ENCODE results near the gene NID2.

The NID2 gene

DNA sequence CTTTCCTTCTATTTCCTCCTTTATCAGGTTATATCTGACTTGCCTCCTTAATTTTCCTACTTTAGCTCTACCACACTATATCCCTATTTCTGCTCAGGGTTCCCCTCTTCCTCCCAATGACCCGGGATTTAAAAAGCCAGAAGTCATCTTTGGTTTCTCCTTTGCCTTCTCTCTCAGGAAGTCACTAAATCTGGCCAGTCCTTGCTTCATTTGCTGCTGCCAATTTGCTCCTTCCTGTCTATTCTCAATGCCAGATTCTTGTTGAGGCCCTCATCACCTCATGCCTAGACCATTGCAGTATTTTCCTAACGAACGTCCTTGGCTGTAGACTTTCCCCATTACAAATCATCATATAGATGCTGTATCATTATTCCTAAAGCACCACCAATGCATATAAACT lies 26.5 kb upstream of the NID2 start:
- H3K36me3 ChIP-seq (ENCODE audit: control insufficient read depth, insufficient read depth, low read length), result no peaks in the 10 kb centered on the region
- H3K4me3 ChIP-seq (ENCODE audit: low read depth, low read length), result no peak overlapping the region
- no peaks in the 10 kb centered on the region for H3K4me1 ChIP-seq (ENCODE audit: control insufficient read depth, insufficient read depth, low read length)
- no peaks in the 10 kb centered on the region for H3K9me3 ChIP-seq (ENCODE audit: control insufficient read depth, insufficient read depth, low read length)
- H3K9ac ChIP-seq (ENCODE audit: low read depth, low read length), result no peak overlapping the region
- no peaks in the 10 kb centered on the region for H3K27me3 ChIP-seq (ENCODE audit: control insufficient read depth, insufficient read depth, low read length)

DNA sequence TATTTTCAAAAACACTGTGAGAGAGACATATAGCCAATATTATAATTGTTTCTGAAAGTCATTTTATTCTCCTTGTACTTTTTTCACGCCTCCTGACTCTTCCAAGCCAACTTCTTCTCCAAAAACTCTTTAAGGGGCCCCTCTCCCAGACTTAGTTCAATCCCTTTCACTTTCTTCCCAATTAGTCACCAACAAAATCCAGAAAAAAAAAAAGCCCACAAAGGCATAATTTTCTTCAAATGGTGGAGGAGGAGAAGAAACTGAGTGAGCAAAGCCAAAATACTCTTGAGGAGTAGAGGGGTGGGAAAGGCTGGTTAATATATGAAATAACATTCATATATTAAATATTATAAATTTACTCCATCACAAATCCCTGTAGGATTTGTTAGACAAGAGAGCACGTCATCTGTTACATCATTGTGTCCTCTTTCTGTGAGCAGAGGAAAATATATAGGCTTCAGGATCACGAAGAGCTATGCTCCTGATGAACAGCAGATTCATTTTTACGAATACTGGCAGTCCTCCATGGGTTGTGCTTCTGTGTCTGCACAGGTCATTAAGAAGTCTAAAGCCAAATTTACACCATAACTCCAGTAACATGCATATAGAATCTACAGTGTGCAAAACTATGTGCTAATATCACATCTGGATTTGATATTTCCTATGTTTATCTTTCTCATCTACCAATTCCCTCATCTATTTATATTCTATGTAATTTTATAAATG lies 25.9 kb upstream of the NID2 start:
- no peaks in the 10 kb centered on the region for H3K36me3 ChIP-seq (ENCODE audit: control insufficient read depth, insufficient read depth, low read length)
- no peaks in the 10 kb centered on the region for H3K4me1 ChIP-seq (ENCODE audit: control insufficient read depth, insufficient read depth, low read length)
- H3K4me3 ChIP-seq (ENCODE audit: low read depth, low read length), result no peak overlapping the region
- no peak overlapping the region for H3K9ac ChIP-seq (ENCODE audit: low read depth, low read length)
- no peaks in the 10 kb centered on the region for H3K27me3 ChIP-seq (ENCODE audit: control insufficient read depth, insufficient read depth, low read length)
- no peaks in the 10 kb centered on the region for H3K9me3 ChIP-seq (ENCODE audit: control insufficient read depth, insufficient read depth, low read length)

DNA sequence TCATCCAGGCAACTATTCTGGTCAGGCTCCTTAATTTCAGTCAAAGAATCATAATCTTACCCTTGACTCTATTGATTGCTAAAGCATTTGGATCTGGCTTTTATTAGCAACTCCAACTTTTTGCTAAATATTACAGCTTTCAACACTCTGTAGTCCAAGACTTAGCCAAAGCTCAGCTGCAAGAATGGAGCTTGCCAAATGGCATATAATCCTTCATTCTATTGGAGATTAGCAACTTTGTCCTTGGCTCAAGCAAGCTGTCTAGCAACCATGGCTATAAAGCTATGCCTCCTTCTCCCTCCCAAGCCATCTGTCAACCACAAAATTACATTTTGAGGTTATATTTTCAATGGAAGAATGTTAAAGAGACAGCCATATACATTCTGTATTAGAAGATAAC lies 23.1 kb upstream of the NID2 start:
- Histone ChIP-seq H3K4me1 (ENCODE audit: control insufficient read depth, insufficient read depth, low read length) (no peaks in the 10 kb centered on the region), H3K9ac (ENCODE audit: low read depth, low read length) (no peak overlapping the region), H3K4me3 (ENCODE audit: low read depth, low read length) (no peak overlapping the region), H3K27me3 (ENCODE audit: control insufficient read depth, insufficient read depth, low read length) (no peaks in the 10 kb centered on the region), H3K9me3 (ENCODE audit: control insufficient read depth, insufficient read depth, low read length) (no peaks in the 10 kb centered on the region), H3K36me3 (ENCODE audit: control insufficient read depth, insufficient read depth, low read length) (no peaks in the 10 kb centered on the region)

DNA sequence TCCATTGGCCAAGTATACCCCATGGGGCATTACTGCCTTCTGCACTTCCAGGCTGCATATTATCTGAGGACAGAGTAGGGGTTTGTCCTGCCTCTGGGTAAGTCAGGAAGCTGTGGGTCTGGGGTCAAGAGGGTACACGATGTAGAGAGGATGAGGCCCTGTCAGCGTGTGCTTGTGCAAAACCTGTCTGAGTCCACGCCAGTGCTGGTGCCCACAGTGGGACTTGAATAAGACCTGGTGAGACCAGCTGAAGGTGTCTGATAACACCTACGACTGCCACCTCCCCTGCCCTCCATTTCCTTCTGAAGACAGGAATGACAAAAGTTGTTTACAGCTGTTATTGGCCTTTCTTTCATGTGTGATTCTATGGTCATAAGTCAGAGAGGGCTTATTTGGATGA lies 22.1 kb upstream of the NID2 start:
- Histone ChIP-seq H3K27me3 (ENCODE audit: control insufficient read depth, insufficient read depth, low read length) (no peaks in the 10 kb centered on the region), H3K4me1 (ENCODE audit: control insufficient read depth, insufficient read depth, low read length) (no peaks in the 10 kb centered on the region), H3K9ac (ENCODE audit: low read depth, low read length) (no peak overlapping the region), H3K9me3 (ENCODE audit: control insufficient read depth, insufficient read depth, low read length) (no peaks in the 10 kb centered on the region), H3K4me3 (ENCODE audit: low read depth, low read length) (no peak overlapping the region), H3K36me3 (ENCODE audit: control insufficient read depth, insufficient read depth, low read length) (no peaks in the 10 kb centered on the region)

DNA sequence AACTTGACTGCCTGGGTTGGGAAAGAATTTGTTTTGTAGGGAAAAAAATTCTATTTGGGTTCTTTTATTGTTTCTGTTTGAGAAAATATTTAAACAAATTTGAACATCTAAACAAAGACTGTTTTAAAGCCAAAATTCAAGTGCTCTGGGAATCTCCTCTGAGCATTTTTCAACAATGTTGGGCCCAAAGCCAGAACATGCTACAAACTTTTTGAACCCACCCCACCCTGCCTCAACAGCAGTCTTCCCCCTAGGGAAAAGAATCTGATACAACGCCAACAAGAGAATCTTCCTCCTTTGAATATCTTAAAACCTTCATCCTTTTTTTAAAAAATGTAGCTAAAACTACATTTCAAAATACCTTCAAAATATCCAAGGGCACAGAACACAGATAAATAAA lies 20.4 kb upstream of the NID2 start:
- Histone ChIP-seq H3K27me3 (ENCODE audit: control insufficient read depth, insufficient read depth, low read length) (no peaks in the 10 kb centered on the region), H3K9me3 (ENCODE audit: control insufficient read depth, insufficient read depth, low read length) (no peaks in the 10 kb centered on the region)

DNA sequence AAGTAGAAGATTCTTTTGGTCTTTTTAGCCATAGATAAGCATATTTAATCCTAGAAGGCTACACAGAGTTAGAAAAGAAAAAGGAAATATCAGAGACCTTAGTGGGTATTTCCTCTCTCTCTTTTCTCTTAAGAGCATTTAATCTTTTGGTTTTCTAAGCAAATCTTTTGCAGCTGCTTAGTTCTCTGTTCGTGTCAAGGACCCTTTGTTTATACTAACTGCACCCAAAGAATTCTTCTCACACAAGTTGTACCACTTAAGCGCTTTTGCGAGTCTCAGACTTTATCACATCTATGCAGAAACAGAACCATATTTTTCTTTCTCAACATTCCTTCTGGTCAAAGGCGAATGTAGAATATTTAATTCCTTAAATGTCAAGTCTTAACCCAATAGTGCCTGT lies 17.9 kb upstream of the NID2 start:
- no peaks in the 10 kb centered on the region for H3K9me3 ChIP-seq (ENCODE audit: control insufficient read depth, insufficient read depth, low read length)
- H3K9ac ChIP-seq (ENCODE audit: low read depth, low read length), result no peak overlapping the region
- no peaks in the 10 kb centered on the region for H3K36me3 ChIP-seq (ENCODE audit: control insufficient read depth, insufficient read depth, low read length)
- no peaks in the 10 kb centered on the region for H3K27me3 ChIP-seq (ENCODE audit: control insufficient read depth, insufficient read depth, low read length)
- no peak overlapping the region for H3K4me3 ChIP-seq (ENCODE audit: low read depth, low read length)
- no peaks in the 10 kb centered on the region for H3K4me1 ChIP-seq (ENCODE audit: control insufficient read depth, insufficient read depth, low read length)

More for the DNA sequence above, 20.4 kb upstream of the NID2 start:
- Histone ChIP-seq H3K36me3 (ENCODE audit: control insufficient read depth, insufficient read depth, low read length) (no peaks in the 10 kb centered on the region), H3K4me1 (ENCODE audit: control insufficient read depth, insufficient read depth, low read length) (no peaks in the 10 kb centered on the region), H3K4me3 (ENCODE audit: low read depth, low read length) (no peak overlapping the region), H3K9ac (ENCODE audit: low read depth, low read length) (no peak overlapping the region)

DNA sequence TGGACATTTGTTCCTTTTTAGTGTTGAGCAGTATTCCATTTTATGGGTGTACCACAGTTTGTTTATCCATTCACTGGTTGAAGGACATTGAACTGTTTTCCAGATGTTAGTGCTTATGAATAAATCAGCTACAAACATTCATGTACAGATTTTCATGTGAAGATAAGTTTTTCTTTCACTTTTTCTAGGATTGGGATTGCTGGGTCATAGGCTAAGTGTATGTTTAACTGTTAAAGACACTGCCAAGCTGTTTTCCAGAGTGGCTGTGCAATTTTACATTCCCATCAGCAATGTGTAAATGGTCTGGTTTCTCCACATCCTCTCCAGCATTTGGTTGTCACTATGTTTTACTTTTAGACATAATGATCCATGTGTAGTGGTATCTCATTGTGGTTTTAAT lies 14.0 kb upstream of the NID2 start:
- H3K9me3 ChIP-seq (ENCODE audit: control insufficient read depth, insufficient read depth, low read length), result no peaks in the 10 kb centered on the region
- no peaks in the 10 kb centered on the region for H3K4me1 ChIP-seq (ENCODE audit: control insufficient read depth, insufficient read depth, low read length)
- H3K4me3 ChIP-seq (ENCODE audit: low read depth, low read length), result no peak overlapping the region
- no peaks in the 10 kb centered on the region for H3K36me3 ChIP-seq (ENCODE audit: control insufficient read depth, insufficient read depth, low read length)
- no peak overlapping the region for H3K9ac ChIP-seq (ENCODE audit: low read depth, low read length)
- no peaks in the 10 kb centered on the region for H3K27me3 ChIP-seq (ENCODE audit: control insufficient read depth, insufficient read depth, low read length)

DNA sequence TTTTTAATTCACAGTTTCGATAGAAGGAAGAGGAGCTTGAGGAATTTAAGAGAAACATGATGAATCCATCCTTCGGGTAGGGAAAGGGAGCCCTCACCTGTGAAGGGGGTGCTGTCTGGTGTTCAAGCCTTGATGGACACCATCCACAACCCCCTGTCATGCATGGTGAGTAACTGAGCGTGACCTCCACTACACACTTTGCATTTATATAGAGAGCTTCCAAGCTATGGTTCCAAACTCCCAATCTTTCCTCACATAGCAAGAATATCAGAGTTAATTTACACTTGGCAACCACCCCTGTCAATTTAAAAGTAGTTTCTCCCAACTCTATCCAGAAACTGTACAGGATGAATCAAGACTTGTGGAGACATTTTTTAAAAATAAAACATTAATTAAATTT lies 13.1 kb upstream of the NID2 start:
- H3K4me1 ChIP-seq (ENCODE audit: control insufficient read depth, insufficient read depth, low read length), result no peaks in the 10 kb centered on the region

DNA sequence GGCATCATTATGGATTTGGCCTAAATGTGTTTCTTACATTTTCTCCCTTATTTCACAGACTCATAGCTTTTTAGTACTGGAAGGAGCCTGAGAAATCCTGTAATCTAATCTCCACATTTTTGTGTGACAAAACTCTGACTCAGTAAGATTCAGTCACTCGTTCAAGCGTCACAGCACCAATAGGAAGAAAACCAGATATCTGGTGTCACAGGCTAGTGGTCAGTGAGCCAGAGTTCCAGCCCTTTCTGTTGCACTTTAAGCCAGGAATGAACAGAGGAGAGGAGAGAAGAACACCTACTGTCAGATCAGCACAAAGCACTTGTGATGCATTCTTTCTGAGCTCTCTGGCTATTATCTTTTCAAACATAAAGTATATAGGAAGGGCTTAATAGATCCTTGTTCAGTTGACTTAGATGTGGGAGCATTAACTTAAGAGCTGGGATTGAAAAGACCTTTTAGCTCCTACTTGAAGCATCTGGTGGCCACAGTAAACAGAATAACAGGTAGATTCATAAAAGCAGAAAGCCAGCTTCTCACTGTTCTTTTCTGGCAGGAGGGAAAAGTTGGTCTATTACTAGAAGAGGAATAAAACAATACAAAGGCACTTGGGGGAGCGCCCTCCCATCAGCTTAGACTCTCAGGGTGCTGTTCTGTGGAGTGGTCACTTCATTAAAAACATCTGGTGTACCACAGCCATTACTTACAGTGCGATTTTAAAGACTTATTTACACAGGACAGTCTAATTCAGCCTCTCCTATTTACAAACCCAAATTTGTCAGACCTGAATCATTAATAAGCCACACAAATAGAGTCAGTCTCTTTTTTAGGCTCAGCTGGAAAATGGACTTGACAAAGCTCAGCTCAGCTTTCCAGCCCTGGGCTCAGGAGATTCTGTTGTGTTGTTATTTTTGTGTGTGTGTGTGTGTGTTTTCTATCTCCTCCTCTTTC lies 12.2 kb upstream of the NID2 start:
- H3K9me3 ChIP-seq (ENCODE audit: control insufficient read depth, insufficient read depth, low read length), result no peaks in the 10 kb centered on the region
- no peaks in the 10 kb centered on the region for H3K4me1 ChIP-seq (ENCODE audit: control insufficient read depth, insufficient read depth, low read length)
- no peaks in the 10 kb centered on the region for H3K36me3 ChIP-seq (ENCODE audit: control insufficient read depth, insufficient read depth, low read length)
- H3K9ac ChIP-seq (ENCODE audit: low read depth, low read length), result no peak overlapping the region
- H3K4me3 ChIP-seq (ENCODE audit: low read depth, low read length), result no peak overlapping the region
- no peaks in the 10 kb centered on the region for H3K27me3 ChIP-seq (ENCODE audit: control insufficient read depth, insufficient read depth, low read length)

More for the DNA sequence above, 13.1 kb upstream of the NID2 start:
- no peak overlapping the region for H3K9ac ChIP-seq (ENCODE audit: low read depth, low read length)
- H3K4me3 ChIP-seq (ENCODE audit: low read depth, low read length), result no peak overlapping the region
- no peaks in the 10 kb centered on the region for H3K9me3 ChIP-seq (ENCODE audit: control insufficient read depth, insufficient read depth, low read length)
- H3K36me3 ChIP-seq (ENCODE audit: control insufficient read depth, insufficient read depth, low read length), result no peaks in the 10 kb centered on the region
- no peaks in the 10 kb centered on the region for H3K27me3 ChIP-seq (ENCODE audit: control insufficient read depth, insufficient read depth, low read length)

DNA sequence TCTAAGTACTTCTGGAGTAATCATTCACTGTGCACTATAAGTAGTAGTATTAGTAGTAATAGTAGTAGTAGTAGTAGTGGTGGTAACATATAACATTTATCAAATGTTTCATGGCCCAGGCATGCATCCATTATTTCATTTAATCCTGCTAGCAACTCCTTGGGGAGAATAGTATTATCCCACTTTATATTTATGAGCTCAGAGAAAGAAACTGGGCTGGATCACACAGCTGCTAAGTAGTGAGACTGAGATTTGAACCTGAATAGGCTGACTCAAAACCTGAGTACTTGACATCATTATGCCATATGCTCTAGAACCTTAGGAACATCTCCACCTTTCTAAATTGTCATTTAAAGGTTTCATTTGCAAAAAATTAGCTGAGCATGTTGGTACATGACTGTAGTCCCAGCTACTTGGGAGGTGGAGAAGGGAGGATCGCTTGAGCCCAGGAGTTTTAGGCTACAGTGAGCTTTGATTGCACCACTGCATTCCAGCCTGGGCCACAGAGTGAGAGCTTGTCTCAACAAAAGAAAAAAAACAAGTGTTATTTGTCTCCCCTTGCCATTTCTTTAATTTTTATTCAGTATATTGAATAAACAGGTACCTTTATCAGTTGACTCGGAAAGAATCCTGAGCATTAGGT lies 11.4 kb upstream of the NID2 start:
- H3K9me3 ChIP-seq (ENCODE audit: control insufficient read depth, insufficient read depth, low read length), result no peaks in the 10 kb centered on the region
- H3K36me3 ChIP-seq (ENCODE audit: control insufficient read depth, insufficient read depth, low read length), result no peaks in the 10 kb centered on the region
- H3K4me1 ChIP-seq (ENCODE audit: control insufficient read depth, insufficient read depth, low read length), result no peaks in the 10 kb centered on the region
- H3K27me3 ChIP-seq (ENCODE audit: control insufficient read depth, insufficient read depth, low read length), result no peaks in the 10 kb centered on the region
- H3K4me3 ChIP-seq (ENCODE audit: low read depth, low read length), result no peak overlapping the region
- no peak overlapping the region for H3K9ac ChIP-seq (ENCODE audit: low read depth, low read length)

DNA sequence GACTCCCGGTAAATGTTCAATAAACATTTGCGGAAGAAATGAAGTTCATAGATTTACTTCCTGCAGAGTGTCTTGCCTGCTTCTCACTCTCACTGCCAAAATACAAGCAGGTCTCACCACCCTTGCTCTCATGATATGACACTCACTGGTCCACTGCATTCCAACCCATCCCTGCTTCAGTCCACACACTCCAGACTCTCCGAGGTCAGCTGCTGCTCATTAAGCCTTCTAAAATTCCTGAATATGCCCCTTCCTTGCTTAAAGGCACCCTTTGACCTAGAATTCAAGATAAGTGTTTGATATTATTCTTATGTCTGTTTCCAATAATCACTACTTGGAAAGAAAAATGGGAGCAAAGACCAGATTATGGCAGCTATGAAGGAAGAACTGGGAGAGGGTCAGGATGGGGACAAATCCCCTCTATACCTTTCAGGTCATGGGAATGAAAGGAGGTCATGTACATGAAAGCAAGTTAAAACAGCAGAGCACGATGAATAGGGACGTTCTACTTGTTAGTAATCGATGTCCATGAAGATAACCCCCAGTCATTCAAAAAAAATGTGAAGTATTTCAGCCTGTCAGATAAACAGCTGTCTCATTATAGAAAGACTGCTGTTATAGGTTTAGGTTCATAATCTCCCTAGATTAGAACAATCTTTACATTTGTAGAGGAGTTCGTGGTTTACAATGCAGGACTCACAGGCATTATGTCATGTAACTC lies 10.5 kb upstream of the NID2 start:
- H3K4me3 ChIP-seq (ENCODE audit: low read depth, low read length), result no peak overlapping the region
- H3K36me3 ChIP-seq (ENCODE audit: control insufficient read depth, insufficient read depth, low read length), result no peaks in the 10 kb centered on the region
- H3K4me1 ChIP-seq (ENCODE audit: control insufficient read depth, insufficient read depth, low read length), result no peaks in the 10 kb centered on the region
- H3K9ac ChIP-seq (ENCODE audit: low read depth, low read length), result no peak overlapping the region
- H3K9me3 ChIP-seq (ENCODE audit: control insufficient read depth, insufficient read depth, low read length), result no peaks in the 10 kb centered on the region
- no peaks in the 10 kb centered on the region for H3K27me3 ChIP-seq (ENCODE audit: control insufficient read depth, insufficient read depth, low read length)
